A673 (cell line): ENCODE measurements around the gene DUOX1. TPM values are rescaled to one million over a fixed set of nuclear protein-coding genes. Genes with fewer than 3 reads are reported as not detected.
"Not testable (repeated sequence)": the region's sequence is repeated elsewhere in the genome, so short reads cannot be mapped to it uniquely, and the experiment has no call there.

Experiments
- BruUV-seq: library from RNA; stranded (reverse); fragments of 400-500 nt; replicated peaks from 2 replicates; lab custom pipeline; 2021; lab: Mats Ljungman, UMichigan
- CTCF ChIA-PET: fragments of 300-600 bp; sonication (Branson Sonifier 250); formaldehyde crosslinking; loops from one replicate; lab custom pipeline; 2022; ENCODE audit warnings: antibody characterized with exemption; lab: Charles Lee
- POLR2A ChIA-PET: fragments of 300-600 bp; sonication (Branson Sonifier 250); formaldehyde crosslinking; loops from one replicate; lab custom pipeline; 2022; ENCODE audit warnings: antibody characterized with exemption; ENCODE audit not compliant: low non-redundant PET; lab: Charles Lee
- DNase-seq: peaks from one replicate; pipeline ENCODE4 v3.0.0-alpha.2; 2015; ENCODE audit warnings: low spot score
- H3K27ac ChIP-seq: fragments of 200-600 bp; sonication (generic); 2 replicates; pipeline ENCODE4 v1.5.1; 2016; ENCODE audit warnings: mixed run types, low read depth, mild to moderate bottlenecking, mixed read lengths, antibody characterized with exemption, low read length; ENCODE audit not compliant: poor library complexity, severe bottlenecking
- H3K27me3 ChIP-seq: fragments of 200-600 bp; sonication (generic); replicated peaks from 2 replicates; pipeline ENCODE4 v1.6.1; 2017; ENCODE audit warnings: mixed run types, low read depth, mild to moderate bottlenecking, mixed read lengths, antibody characterized with exemption, low read length; ENCODE audit not compliant: insufficient read depth, poor library complexity
- H3K36me3 ChIP-seq: fragments of 200-600 bp; sonication (generic); 2 replicates; pipeline ENCODE4 v1.6.1; 2016; ENCODE audit warnings: mixed run types, mild to moderate bottlenecking, mixed read lengths, antibody characterized with exemption, low read length; ENCODE audit not compliant: insufficient read depth, poor library complexity, severe bottlenecking
- H3K4me1 ChIP-seq: fragments of 200-600 bp; sonication (generic); 2 replicates; pipeline ENCODE4 v1.6.1; 2017; ENCODE audit warnings: mixed run types, mild to moderate bottlenecking, mixed read lengths, antibody characterized with exemption, low read length; ENCODE audit not compliant: insufficient read depth, poor library complexity, severe bottlenecking
- H3K4me3 ChIP-seq: fragments of 200-600 bp; sonication (generic); 2 replicates; pipeline ENCODE4 v1.5.1; 2016; ENCODE audit warnings: low read depth, mixed run types, mild to moderate bottlenecking, mixed read lengths, low read length; ENCODE audit not compliant: poor library complexity, severe bottlenecking
- H3K9me3 ChIP-seq: fragments of 200-600 bp; sonication (generic); 2 replicates; pipeline ENCODE4 v1.6.1; 2016; ENCODE audit warnings: mixed run types, low read depth, mild to moderate bottlenecking, mixed read lengths, antibody characterized with exemption, low read length; ENCODE audit not compliant: poor library complexity, severe bottlenecking
- CTCF ChIP-seq: fragments of 300-800, 200-600 bp; sonication (generic); conservative IDR thresholded peaks from 2 replicates; pipeline ENCODE4 v1.5.1; 2017; ENCODE audit warnings: low read depth, mild to moderate bottlenecking, antibody characterized with exemption, low read length, moderate library complexity, mixed read lengths
- EZH2 ChIP-seq: fragments of 200-600 bp; sonication (generic); IDR thresholded peaks from 2 replicates; pipeline ENCODE4 v1.6.1; 2017; ENCODE audit warnings: borderline replicate concordance, low read depth, mild to moderate bottlenecking, mixed read lengths, antibody characterized with exemption, low read length; ENCODE audit not compliant: poor library complexity, severe bottlenecking
- intact Hi-C: fragments of 100-400 bp; cut with micrococcal nuclease; formaldehyde crosslinking; loops from one replicate; pipeline ENCODE4 v1.10.0; 2022; ENCODE audit not compliant: unreplicated experiment
- total RNA-seq: library from RNA; stranded (reverse); gene quantifications from 2 replicates; pipeline ENCODE4 v1.2.3, GENCODE V29; 2021

DUOX1 gene
- total RNA-seq, 1 experiment from 2014 or later: 1.7 TPM

GRCh38 chr15:45134046-45134445, 4.3 kb downstream of the DUOX1 start:
- H3K4me1 ChIP-seq: no peaks in the 10 kb centered on the region
- TF ChIP-seq EZH2 (no peak), CTCF (no peak)
- no peak overlapping the region for H3K4me3 ChIP-seq
- H3K9me3 ChIP-seq: no peaks in the 10 kb centered on the region
- BruUV-seq: no TSS peak
- CTCF ChIA-PET: no interaction called here
- POLR2A ChIA-PET: no interaction called here
- H3K27ac ChIP-seq: no peak overlapping the region
- intact Hi-C loops: no loop called here
- H3K27me3 ChIP-seq: no peaks in the 10 kb centered on the region
- no peaks in the 10 kb centered on the region for H3K36me3 ChIP-seq
- no peak for DNase-seq

- no TSS peak for BruUV-seq
- no peak for TF ChIP-seq EZH2
- no peak for TF ChIP-seq CTCF
- ChIA-PET POLR2A (no interaction called here), CTCF (no interaction called here)
- DNase-seq: no peak
- Histone ChIP-seq H3K4me1 (no peaks in the 10 kb centered on the region), H3K4me3 (no peak overlapping the region), H3K9me3 (no peaks in the 10 kb centered on the region), H3K27me3 (no peaks in the 10 kb centered on the region), H3K27ac (no peak overlapping the region), H3K36me3 (no peaks in the 10 kb centered on the region)
- intact Hi-C loops: no loop called here
Measured at GRCh38 chr15:45134682-45135604, 5.1 kb downstream of the DUOX1 start.

GRCh38 chr15:45135705-45136377, 6.0 kb downstream of the DUOX1 start:
- H3K36me3 ChIP-seq, H3K4me3 ChIP-seq, H3K9me3 ChIP-seq, H3K27ac ChIP-seq, DNase-seq, CTCF ChIA-PET, intact Hi-C loops, H3K27me3 ChIP-seq, POLR2A ChIA-PET, H3K4me1 ChIP-seq, BruUV-seq: not testable (repeated sequence)
